ENCODE measurements around the gene RPP38. TPM values are rescaled to one million over a fixed set of nuclear protein-coding genes. Genes with fewer than 3 reads are reported as not detected.

RPP38 gene
- total RNA-seq, 1 experiment from 2014 or later: 23.3 TPM

GRCh38 chr10:15060638-15061037, 36.5 kb upstream of the RPP38 start (continued):
- TF ChIP-seq REST (IDR thresholded peaks at IDR 0.05; ENCODE audit: low read depth): no peak
- TF ChIP-seq EGR1 (IDR thresholded peaks at IDR 0.05; ENCODE audit: low read depth): no peak
- no peak for TF ChIP-seq ZNF274 (IDR thresholded peaks at IDR 0.05; ENCODE audit: low read depth, low read length)

- no peaks in the 10 kb centered on the region for H4K20me1 ChIP-seq (ENCODE audit: insufficient read depth)
- no peaks in the 10 kb centered on the region for H3K36me3 ChIP-seq (ENCODE audit: control insufficient read depth in 1 of 2, insufficient read depth in 2 of 2, low read length in 2 of 2)
- DNase-seq (ENCODE audit: low read depth, low spot score) (no peak), ATAC-seq (no peak)
- H3K4me2 ChIP-seq (ENCODE audit: low read length): no peak overlapping the region
- no peak for TF ChIP-seq FOSL1 (IDR thresholded peaks at IDR 0.05; ENCODE audit: low read depth)
- no peak for TF ChIP-seq SIN3A (IDR thresholded peaks at IDR 0.05; ENCODE audit: low read depth)
- TF ChIP-seq ZNF274 (IDR thresholded peaks at IDR 0.05; ENCODE audit: low read depth, low read length): no peak
- TF ChIP-seq SP1 (IDR thresholded peaks at IDR 0.05; ENCODE audit: low read depth): no peak
- TF ChIP-seq YY1 (IDR thresholded peaks at IDR 0.05; ENCODE audit: extremely low read depth, insufficient replicate concordance, low read depth, low read length): no peak
- TF ChIP-seq ELF1 (IDR thresholded peaks at IDR 0.05; ENCODE audit: borderline replicate concordance, low read depth): no peak
- no peak for TF ChIP-seq MAX (IDR thresholded peaks at IDR 0.05)
- TF ChIP-seq TCF7L2 (IDR thresholded peaks at IDR 0.05; ENCODE audit: borderline replicate concordance, extremely low read depth, insufficient read depth, insufficient read length): no peak
- no peak for TF ChIP-seq JUND (IDR thresholded peaks at IDR 0.05)
- TF ChIP-seq EZH2 (IDR thresholded peaks at IDR 0.05): no peak
- no peak for TF ChIP-seq ZBTB33 (IDR thresholded peaks at IDR 0.05; ENCODE audit: extremely low read depth, insufficient replicate concordance, low read length)
- TF ChIP-seq EZH2phosphoT487 (IDR thresholded peaks at IDR 0.05; ENCODE audit: borderline replicate concordance): no peak
- no peak for TF ChIP-seq SRF (IDR thresholded peaks at IDR 0.05; ENCODE audit: low read depth)
- BruUV-seq (replicated peaks): no TSS peak
- ChIA-PET RAD21 (ENCODE audit: low non-redundant PET in 1 of 2, low total read pairs in 2 of 2, uncharacterized antibody in 2 of 2, unreplicated experiment in 2 of 2) (no interaction called here), POLR2A (no interaction called here), CTCF (no interaction called here)
- no peaks in the 10 kb centered on the region for H3K4me1 ChIP-seq (ENCODE audit: control insufficient read depth in 1 of 2, insufficient read depth in 2 of 2, low read length in 2 of 2)
- H3K9ac ChIP-seq (ENCODE audit: low read length): no peak overlapping the region
- no peak overlapping the region for H3K27ac ChIP-seq (ENCODE audit: low read depth, low read length)
- H3K4me3 ChIP-seq (replicated peaks in 1 of 2; ENCODE audit: low read depth in 1 of 2, low read length in 2 of 2): no peak overlapping the region
- H2AFZ ChIP-seq (ENCODE audit: low read depth, low read length, poor library complexity, severe bottlenecking): no peak overlapping the region
- intact Hi-C loops (cut with micrococcal nuclease): no loop called here
- no peaks in the 10 kb centered on the region for H3K27me3 ChIP-seq (ENCODE audit: insufficient read depth, low read length)
- no peaks in the 10 kb centered on the region for H3K9me2 ChIP-seq (ENCODE audit: insufficient read depth)
- H3K9me3 ChIP-seq (ENCODE audit: control insufficient read depth in 1 of 2, insufficient read depth in 1 of 2, low read depth in 1 of 2, low read length in 2 of 2): no peaks in the 10 kb centered on the region
- H3K79me2 ChIP-seq (ENCODE audit: insufficient read depth, low read length): no peaks in the 10 kb centered on the region
Observed at GRCh38 chr10:15067154-15067553, 30.0 kb upstream of the RPP38 start.
